T1000 (cell line): ENCODE measurements around the gene THSD7A.
"Not testable (repeated sequence)": the region's sequence is repeated elsewhere in the genome, so short reads cannot be mapped to it uniquely, and the experiment has no call there.

Experiments
- DNase-seq: peaks from one replicate; lab custom pipeline; 2025; ENCODE audit warnings: mixed read lengths; lab: John Stamatoyannopoulos, UW

The THSD7A gene

DNA sequence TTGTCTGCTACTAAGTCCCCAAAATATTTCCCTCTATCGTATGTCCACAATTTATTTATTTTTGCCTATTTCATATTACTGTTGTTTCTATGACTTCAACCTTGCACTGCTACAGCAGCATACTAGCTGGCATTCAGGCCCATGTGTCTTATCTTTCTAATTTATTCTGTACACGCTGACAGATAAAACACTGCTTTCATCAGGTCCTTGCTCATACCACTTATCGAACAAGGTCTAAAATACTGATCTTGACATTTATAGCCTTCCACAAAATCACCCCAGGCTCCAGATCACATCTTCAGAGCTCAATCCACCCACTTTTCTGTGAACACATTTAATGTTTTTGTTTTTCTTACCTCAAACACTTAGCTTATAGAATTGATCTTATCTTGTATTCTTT lies 374.6 kb downstream of the THSD7A start:
- no peak for DNase-seq

DNA sequence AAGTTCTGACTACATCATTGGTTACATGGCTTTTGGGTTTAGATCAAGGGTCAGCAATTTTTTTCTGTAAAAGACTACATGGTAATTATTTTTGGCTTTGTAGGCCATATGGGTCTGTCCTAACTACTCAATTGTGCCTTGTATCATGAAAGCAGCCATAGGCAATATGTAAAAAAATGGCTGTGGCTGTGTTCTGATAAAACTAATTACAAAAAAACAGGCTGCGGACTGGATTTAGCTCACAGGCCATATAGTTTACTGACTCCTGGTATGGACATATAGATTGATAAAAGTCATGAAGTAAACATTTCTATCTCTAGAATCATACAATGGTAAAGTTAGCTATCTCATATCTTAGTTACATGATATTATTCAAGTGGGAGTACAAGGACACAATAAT lies 375.4 kb downstream of the THSD7A start:
- DNase-seq: no peak

DNA sequence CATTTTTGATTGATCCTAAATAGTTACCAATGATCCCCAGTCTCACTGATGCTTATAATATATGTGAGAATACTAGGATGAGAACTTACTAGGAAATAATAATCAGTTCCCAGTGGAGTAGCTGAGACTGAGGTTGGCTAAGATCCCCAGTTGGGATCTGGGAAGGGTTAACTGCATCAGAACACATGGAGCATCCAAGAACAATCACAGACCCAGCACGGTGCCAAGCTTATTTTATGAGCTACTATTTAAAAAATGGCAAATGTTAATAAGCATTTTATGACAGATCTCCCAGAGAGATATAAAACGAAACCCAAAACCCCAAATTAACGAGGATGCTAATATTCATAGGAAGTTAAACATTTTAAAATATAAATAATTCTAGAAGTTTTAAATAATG lies 379.5 kb downstream of the THSD7A start:
- no peak for DNase-seq

DNA sequence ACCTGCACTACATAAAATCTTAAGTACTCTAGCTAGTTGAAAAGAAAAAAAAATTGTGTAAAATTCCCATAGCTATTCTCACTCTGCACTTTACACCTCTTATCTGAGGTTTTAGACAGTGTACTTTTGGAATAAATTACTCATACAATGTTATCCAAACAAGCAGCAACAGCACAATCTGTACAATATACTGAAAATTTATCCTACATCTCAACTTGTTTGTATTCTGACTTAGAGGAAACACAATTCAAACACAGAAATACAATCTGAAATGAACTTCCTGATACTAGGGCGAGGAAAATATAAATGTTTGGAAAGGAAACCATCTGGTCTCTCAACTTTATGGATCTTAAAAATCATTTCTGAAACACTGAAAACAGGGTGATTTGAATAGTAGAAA lies 381.7 kb downstream of the THSD7A start:
- DNase-seq: no peak

DNA sequence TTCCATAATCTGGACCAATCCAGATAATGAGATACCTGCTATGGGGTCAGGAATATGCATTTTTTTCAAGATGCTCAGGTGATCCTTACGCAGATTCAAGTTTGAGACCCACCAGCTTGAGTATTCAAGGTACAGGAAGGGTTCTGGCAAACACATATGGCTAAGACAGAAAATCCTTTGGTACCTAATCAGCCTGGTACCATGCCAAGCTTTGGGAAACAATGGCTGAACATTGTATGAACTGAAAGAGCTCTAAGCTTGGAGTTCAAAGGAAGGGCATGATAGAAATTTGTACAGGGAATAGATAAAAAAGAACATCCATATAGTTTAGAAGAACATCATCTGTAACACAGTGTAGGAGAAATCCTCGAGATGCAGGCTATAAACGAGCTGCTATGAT lies 382.7 kb downstream of the THSD7A start:
- no peak for DNase-seq

DNA sequence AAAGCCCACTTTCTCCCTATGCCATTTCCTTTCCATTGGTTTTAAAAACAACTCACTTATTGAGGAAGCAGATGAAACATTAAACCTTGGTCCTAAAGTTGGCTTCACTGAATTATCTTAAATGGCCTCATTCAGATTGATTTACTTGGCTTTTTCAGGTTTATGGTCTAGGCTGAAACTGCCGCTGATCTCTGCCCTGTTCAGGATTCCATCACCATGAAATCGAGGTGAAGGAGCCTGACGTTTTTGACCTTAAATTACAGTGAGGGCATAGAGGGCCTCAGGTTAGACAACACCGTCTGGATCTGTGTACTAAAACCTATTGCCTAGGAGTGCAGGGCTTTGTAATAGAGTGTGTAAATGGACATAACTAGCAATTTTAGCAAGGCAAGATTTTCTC lies 383.7 kb downstream of the THSD7A start:
- no peak for DNase-seq

DNA sequence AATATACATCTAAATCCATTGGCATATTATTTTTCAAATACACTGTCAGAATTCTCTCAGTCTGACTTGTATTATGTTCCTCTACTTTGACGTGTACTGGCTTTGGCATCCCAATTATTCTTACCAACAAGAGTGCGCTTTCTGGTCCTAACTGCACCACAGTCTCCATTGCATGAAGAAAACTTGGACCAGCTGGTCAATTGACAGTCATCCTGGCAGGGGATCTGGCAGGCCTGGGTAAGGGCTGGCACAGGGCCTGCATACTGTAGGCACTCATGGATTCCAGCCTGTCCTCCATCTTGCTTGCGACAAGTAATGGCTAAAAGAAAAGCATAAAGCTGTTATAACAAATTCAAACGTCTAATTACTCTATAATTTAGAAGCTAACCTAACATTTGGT lies 384.9 kb downstream of the THSD7A start:
- DNase-seq: no peak

DNA sequence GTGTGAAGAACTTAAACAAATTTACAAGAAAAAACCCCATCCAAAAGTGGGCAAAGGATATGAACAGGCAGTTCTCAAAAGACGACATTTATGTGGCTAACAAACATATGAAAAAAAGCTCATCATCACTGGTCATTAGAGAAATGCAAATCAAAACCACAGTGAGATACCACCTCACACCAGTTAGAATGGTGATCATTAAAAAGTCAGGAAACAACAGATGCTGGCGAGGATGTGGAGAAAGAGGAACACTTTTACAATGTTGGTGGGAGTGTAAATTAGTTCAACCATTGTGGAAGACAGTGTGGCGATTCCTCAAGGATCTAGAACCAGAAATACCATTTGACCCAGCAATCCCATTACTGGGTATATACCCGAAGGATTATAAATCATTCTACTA lies 388.1 kb downstream of the THSD7A start:
- not testable (repeated sequence) for DNase-seq

DNA sequence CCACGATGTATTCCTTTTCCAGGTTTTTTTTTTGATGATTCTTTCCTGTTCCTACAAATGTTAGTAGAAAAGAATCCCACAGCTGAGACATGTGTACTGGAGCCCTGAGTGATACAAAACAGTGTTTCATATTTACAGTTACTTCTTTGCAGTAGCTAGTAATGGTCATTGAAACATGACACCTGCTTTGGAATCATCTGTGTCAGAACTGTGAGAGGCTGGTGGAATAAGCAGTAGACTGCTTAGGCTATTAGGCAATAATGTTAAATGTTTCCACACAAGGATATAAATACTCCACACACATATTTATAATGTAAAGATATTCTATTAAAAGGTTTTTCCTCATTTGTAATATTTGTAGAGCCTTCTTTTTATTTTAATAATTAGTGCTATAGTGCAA lies 394.0 kb downstream of the THSD7A start:
- DNase-seq: no peak

DNA sequence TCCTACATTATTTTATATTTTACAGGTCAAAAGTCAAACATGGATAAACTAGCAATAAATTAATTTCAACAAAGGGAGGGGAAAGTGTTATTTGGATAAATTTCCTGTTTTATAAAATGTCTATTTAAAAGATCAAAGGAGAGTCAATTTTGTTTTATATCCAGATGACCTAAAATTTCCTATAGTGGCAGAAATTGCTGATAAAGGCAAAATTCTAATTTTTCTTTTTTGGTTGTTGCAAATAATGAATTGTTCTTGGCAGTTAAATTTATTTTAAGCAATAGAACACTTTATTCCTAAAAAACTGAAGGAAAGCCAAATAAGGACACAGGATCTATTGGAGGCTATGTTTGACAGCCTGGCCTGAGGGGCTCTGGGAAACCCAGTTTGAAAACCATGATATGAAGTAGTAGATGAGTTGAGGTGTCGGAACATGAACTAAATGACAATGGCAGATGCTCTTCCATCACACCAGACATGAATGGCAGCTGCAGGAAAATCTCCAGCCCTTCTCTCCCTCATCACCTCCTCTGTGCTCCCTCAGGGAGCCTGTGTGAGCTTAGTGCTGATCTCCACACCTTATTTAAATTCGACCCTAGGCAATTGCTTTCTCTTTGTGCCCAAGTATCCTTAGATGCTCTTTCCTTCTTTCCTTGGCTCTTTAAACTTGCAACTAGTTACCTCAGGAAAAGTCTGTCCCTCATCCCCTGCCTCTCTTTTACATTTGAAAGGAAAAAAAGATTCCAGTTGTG lies 395.0 kb downstream of the THSD7A start:
- DNase-seq: no peak

DNA sequence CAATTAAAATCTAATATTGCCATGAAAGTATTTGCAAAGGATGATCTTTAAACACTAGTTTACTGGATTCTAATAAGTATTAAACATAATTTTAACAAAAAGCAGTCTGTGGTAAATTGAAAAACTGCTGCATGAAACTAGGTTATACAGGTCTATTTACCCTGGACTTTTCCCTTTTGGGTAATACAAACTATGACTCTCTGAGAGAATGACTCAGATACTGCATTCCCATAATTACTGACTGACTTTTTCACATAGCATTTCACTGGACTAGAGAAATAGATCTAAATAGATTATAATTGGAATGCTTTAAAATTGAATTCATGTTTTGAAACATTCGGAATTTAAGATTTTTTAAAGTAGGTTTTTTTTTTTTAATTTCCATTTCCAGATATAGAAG lies 395.7 kb downstream of the THSD7A start:
- DNase-seq: no peak

DNA sequence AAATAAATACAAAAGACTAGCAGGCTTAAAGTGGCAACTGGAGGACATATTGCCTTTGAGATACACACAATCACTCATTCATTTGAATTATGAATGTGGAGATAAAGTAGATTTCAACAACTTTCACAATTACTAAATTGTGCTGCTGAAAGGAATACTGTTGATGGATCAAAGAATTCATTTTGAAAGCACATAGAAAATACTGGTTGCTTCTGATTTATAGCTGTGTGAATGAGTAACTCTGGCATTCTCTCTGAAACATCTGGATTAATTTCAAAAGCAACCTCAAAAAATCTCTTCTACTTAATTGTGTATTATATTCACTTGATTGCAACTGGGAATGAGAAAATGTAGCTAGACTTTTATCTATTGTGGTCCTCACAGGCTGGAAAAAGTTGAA lies 397.6 kb downstream of the THSD7A start:
- no peak for DNase-seq

DNA sequence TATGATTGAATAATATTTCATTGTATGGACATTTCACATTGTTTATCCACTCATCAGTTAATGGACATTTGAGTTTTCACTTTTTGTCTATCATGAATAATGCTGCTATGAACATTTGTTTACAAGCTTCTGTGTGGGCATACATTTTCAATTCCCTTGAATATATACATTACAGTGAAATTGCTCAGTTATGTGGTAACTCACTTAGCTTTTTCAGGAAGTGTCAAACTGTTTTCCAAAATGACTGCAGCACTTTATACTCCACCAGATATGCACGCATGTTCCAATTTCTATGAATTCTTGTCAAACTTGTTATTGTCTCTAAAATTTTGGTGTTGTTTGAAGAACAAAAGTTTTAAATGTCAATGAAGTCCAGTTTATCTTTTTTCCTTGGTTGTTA lies 401.2 kb downstream of the THSD7A start:
- no peak for DNase-seq

DNA sequence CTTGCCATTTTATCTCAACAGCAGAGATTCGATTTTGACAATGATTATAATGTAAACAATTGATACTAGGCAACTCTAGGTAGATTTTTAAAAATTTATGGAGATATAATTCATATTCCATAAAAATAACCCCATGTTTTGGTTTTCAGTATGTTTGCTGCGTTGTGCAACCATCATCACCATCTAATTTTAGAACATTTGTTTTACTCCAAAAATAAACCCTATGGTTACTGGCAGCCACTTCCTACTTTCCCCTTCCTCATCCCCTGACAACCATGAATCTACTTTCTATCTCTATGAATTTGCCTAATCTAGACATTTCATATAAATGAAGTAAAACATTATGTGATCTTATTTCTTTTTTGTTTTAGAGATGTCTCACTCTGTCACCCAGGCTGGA lies 401.9 kb downstream of the THSD7A start:
- no peak for DNase-seq

DNA sequence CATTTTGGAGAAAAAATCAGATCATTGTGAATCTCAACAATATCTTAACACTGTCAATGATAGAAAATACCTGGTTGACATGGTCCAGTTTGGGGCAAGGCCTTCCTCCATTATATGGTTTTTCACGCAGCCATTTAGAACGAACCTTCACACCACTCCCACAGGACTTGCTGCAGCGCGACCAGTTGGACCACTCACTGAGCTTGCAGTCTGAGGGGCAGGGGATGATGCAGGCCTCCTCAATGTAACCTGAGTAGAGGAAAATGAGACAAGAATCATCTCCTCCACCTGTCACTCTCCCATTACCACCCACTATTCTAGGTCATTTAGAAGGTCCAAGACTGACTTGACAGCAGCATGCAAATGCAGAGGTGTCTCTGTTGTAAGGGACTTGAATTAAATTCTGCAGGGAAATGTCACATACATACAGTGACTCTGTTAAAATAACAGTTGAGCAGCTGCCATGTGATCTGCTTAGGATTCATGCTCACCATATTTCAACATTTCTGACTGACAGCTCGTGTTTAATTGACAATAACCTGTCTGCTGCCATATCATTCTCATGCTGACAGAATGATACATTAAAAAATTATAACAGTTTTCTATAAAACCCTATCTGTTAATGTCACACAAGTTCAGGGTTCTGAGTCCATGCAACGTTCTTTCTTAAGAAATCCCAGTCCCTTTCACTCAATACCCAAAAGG lies 403.0 kb downstream of the THSD7A start:
- DNase-seq: no peak

DNA sequence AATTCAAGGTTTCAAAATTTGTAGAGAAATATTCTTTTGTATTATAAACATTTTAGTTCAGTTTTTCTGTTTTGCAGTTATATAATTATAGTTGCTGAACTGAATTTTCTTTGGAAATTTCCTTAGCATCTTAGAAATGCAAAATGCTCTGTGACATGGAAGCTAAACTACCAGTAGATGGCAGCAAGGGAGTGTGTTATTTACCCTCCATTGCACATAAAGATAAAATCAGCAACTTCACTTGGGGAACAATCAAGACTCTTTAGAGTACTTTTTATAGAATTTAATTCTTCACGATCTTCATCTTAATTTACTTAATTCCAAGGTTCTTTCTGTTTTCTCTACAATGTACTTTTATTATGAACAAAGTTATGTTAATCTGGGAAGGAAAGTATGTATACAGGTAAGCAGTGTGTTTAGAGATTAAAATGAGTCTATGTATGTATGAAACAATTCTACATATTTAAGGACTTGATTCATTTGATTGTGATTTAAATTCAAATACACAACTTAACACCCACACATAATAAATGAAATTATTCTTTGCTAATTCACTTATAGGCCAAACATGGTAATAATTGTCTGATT lies 404.2 kb downstream of the THSD7A start:
- DNase-seq: no peak

DNA sequence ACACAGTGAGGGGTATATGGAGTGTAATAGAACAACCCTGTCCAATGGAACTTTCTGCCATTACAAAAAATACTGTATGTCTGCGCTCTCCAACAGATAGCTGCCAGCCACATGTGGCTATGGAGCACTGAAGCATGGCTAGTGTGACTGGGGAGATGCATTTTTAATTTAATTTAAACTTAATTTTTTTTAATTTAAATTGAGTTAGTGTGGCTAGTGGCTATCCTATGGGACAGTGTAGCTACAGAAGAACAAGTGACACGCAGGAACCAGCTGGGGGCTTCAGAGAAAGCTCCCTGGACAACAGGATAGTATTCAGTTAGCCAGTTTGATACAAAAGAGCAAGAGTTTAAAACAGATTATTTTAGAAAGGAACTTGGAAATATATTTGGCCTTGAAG lies 408.0 kb downstream of the THSD7A start:
- DNase-seq: no peak

DNA sequence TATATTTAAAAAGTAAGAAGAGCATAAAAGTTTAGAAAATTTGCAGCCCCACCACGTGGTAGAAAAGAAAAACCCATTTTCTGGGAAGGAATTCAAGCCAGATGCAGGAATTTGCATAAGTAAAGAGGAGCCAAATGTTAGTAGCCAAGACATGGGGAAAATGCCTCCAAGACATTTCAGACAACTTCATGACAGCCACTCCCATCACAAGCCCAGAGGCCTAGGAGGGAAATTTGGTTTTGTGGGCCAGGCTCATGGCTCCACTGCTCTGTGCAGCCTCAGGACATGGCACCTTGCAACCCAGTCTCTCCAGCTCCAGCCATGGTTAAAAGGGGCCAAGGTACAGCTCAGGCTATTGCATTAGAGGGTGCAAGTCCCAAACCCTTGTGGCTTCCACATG lies 411.9 kb downstream of the THSD7A start:
- no peak for DNase-seq

DNA sequence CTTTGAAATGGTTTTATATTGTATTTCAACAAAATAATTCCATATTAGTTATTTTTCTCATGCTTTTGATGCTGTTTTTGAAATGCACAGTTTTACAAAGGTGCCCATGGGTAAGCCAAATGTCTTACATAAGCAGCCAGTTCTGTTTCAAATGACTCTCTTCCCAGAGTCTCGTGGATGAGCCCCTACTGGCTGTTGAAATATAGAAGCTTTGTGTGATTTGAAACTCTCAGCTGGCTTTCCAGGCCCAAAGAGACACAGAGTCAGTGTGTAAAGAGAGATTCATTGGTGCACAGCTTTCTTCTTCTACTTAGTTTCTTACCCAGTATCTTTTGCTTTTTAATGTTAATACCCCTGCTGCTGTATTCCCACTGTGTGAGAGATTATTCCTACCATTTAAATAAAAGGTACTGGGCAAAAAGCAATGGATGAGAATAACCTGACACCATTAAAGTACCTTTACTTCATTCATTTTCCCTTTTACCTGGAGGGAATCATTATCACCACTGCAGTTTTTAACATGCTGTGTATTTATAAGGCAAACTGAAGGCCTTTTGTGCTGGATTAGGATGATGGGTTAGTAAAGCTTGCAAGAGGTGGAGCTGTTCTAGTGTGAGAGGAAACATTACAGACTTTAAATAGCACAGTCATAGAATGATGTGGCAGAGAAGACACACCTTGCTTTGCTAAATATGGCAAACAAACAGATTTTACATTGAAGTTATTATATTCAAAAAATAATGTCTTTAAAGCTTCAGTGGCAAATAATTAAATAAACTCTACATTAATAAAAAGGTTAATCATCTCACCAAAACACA lies 415.1 kb downstream of the THSD7A start:
- no peak for DNase-seq

DNA sequence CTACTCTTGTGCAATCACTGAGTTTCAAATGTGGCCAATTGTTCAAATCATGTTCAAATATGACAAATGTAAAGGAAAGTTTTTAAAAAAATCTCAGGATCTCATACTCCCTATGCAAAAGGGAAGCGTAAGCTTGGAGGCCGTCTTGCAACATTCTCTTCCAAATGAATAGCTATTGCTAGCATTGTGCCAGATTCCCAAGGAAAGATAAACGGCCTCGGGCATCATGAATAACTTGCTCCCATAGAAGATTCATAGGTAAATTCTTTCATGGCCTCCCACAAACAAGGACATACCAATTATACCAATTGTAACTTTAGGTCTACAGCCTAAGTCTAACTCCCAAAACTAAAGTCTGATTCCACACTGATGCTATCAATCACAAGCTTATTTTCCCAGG lies 416.9 kb downstream of the THSD7A start:
- no peak for DNase-seq

DNA sequence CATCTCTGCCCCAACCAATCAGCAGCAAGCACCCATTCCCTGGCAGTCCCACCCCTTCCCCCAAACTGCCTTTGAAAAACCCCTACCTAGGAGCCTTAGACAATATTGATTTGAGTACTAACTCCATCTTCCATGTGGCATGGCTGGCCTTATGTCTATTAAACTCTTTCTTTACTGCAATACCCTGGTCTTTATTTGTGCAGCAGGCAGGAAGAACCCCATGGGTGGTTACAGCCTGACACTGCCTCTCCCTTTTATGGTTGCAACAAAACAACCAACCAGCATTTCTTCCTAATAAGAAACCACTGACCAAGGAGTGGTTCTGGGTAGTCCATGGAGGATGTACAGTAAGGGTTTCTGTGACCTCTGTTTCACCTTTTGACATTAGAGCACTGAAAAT lies 418.1 kb downstream of the THSD7A start:
- DNase-seq: no peak

DNA sequence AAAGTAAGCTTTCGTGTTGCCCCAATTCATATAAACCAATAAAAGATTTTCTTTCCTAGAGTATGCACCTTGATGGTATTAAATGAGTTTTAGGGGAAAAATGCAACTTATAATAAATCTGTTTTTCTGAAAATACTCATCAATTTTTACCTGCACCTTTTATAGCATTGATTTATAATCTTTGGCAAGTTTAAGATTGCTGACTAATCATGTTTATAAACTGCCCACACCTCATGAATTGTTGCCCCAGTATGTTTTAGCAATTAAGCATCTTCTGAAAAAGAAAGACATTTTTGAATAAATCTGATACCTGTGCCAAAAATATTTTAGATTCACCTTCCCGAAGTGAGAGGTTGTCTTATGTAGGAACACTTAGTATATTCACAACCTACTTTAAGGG lies 420.0 kb downstream of the THSD7A start:
- DNase-seq: no peak
